HG03571 (cell line): Measurements from ENCODE around the gene SAMD4A.

ENCODE experiments used
- ATAC-seq: cut with Tn5 transposase; IDR thresholded peaks from one replicate; pipeline ENCODE4 v1.9.1; 2021; ENCODE audit not compliant: unreplicated experiment

The SAMD4A gene

GRCh38 chr14:54652188-54652587 lies 85.3 kb downstream of the SAMD4A start:
- no peak for ATAC-seq

GRCh38 chr14:54652605-54653052 lies 85.7 kb downstream of the SAMD4A start:
- ATAC-seq: no peak

GRCh38 chr14:54653712-54654469 lies 87.0 kb downstream of the SAMD4A start:
- no peak for ATAC-seq

- ATAC-seq: no peak
Measured at GRCh38 chr14:54654605-54655004, 87.7 kb downstream of the SAMD4A start.

GRCh38 chr14:54658836-54659235 lies 91.9 kb downstream of the SAMD4A start:
- no peak for ATAC-seq

GRCh38 chr14:54659365-54659764 lies 92.4 kb downstream of the SAMD4A start:
- ATAC-seq: no peak

GRCh38 chr14:54660604-54661111 lies 93.7 kb downstream of the SAMD4A start:
- no peak for ATAC-seq

- no peak for ATAC-seq
Measured at GRCh38 chr14:54662491-54663133, 95.7 kb downstream of the SAMD4A start.

- no peak for ATAC-seq
Measured at GRCh38 chr14:54664961-54665360, 98.0 kb downstream of the SAMD4A start.

GRCh38 chr14:54665946-54666345 lies 99.0 kb downstream of the SAMD4A start:
- ATAC-seq: no peak

GRCh38 chr14:54667026-54667744 lies 100.3 kb downstream of the SAMD4A start:
- no peak for ATAC-seq

GRCh38 chr14:54667764-54668163 lies 100.8 kb downstream of the SAMD4A start:
- no peak for ATAC-seq

GRCh38 chr14:54669721-54670561 lies 103.0 kb downstream of the SAMD4A start:
- no peak for ATAC-seq

- ATAC-seq: no peak
Measured at GRCh38 chr14:54671537-54671936, 104.6 kb downstream of the SAMD4A start.

- ATAC-seq: no peak
Measured at GRCh38 chr14:54672181-54672580, 105.3 kb downstream of the SAMD4A start.

- ATAC-seq: no peak
Measured at GRCh38 chr14:54672688-54673087, 105.8 kb downstream of the SAMD4A start.

- ATAC-seq: no peak
Measured at GRCh38 chr14:54673193-54674045, 106.5 kb downstream of the SAMD4A start.

GRCh38 chr14:54674046-54674741 lies 107.3 kb downstream of the SAMD4A start:
- ATAC-seq: no peak
